Endodermal cell (in vitro differentiated cells): ENCODE results near the gene DAP. TPM values are rescaled to one million over a fixed set of nuclear protein-coding genes. Genes with fewer than 3 reads are reported as not detected.

Source experiments
- DNase-seq: peaks from one replicate; pipeline ENCODE4 v3.0.0-alpha.2; 2017
- H3K27ac ChIP-seq: 2 replicates; pipeline ENCODE4 v1.5.1; 2013; ENCODE audit warnings: mild to moderate bottlenecking, low read depth, low read length, moderate library complexity
- H3K27me3 ChIP-seq: 2 replicates; pipeline ENCODE4 v1.6.1; 2013; ENCODE audit warnings: mild to moderate bottlenecking, low read length, moderate library complexity; ENCODE audit not compliant: insufficient read depth, control insufficient read depth, poor library complexity, severe bottlenecking
- H3K36me3 ChIP-seq: 2 replicates; pipeline ENCODE4 v1.7.0; 2013; ENCODE audit warnings: mild to moderate bottlenecking, low read length, moderate library complexity; ENCODE audit not compliant: control insufficient read depth, insufficient read depth
- H3K4me1 ChIP-seq: one replicate; pipeline ENCODE4 v1.7.0; 2013; ENCODE audit warnings: low read length; ENCODE audit not compliant: control insufficient read depth, insufficient read depth
- H3K4me3 ChIP-seq: 2 replicates; pipeline ENCODE4 v1.5.1; 2013; ENCODE audit warnings: mild to moderate bottlenecking, low read length, moderate library complexity
- H3K9ac ChIP-seq: 2 replicates; pipeline ENCODE4 v1.6.1; 2013; ENCODE audit warnings: mild to moderate bottlenecking, low read length, moderate library complexity; ENCODE audit not compliant: poor library complexity, severe bottlenecking; ENCODE audit errors: extremely low read depth
- H3K9me3 ChIP-seq: 2 replicates; pipeline ENCODE4 v1.6.1; 2013; ENCODE audit warnings: mild to moderate bottlenecking, low read length, moderate library complexity; ENCODE audit not compliant: control insufficient read depth
- H3K27ac Mint-ChIP-seq: 2 replicates; pipeline ENCODE4 v1.8.0; 2020; ENCODE audit warnings: mixed read lengths
- H3K27me3 Mint-ChIP-seq: 2 replicates; pipeline ENCODE4 v1.8.0; 2021; ENCODE audit warnings: mild to moderate bottlenecking, mixed read lengths; ENCODE audit not compliant: insufficient read depth
- H3K36me3 Mint-ChIP-seq: 2 replicates; pipeline ENCODE4 v1.8.0; 2020; ENCODE audit warnings: low read depth, mixed read lengths
- H3K4me1 Mint-ChIP-seq: 2 replicates; pipeline ENCODE4 v1.8.0; 2020; ENCODE audit warnings: mixed read lengths
- H3K4me3 Mint-ChIP-seq: 2 replicates; pipeline ENCODE4 v1.8.0; 2020; ENCODE audit warnings: mild to moderate bottlenecking, moderate library complexity, mixed read lengths
- H3K9me3 Mint-ChIP-seq: 2 replicates; pipeline ENCODE4 v1.8.0; 2020; ENCODE audit warnings: mild to moderate bottlenecking, mixed read lengths
- CTCF ChIP-seq: fragments of 200-600 bp; sonication (generic); conservative IDR thresholded peaks from 2 replicates; pipeline ENCODE4 v1.5.0; 2021; ENCODE audit warnings: antibody characterized with exemption, mild to moderate bottlenecking
- WGBS, 2 experiments: methylation state at CpG; one replicate each; pipeline versions ENCODE4 v1.1.5 to v1.1.7; 2013; ENCODE audit warnings: missing lambda C conversion rate in 2 of 2, mixed read lengths in 1 of 2; ENCODE audit not compliant: insufficient coverage in 1 of 2, insufficient read length in 1 of 2; 5-methylcytosine and 5-hydroxymethylcytosine counted together
- total RNA-seq, 2 donors: library from RNA; stranded (reverse); fragmentation: NEBNext Ultra II Directional in 1 of 2; extraction: Animal tissue kit (Norgen Biotek cat#: 25700) in 1 of 2; gene quantifications; 2 replicates in 1 of 2; 3 replicates in 1 of 2; pipeline ENCODE4 v1.2.1, GENCODE V29; 2021

DAP gene
- total RNA-seq, 2 donors from 2014 or later = 77.7 to 106 TPM

- peak; percentile 66 for DNase-seq
- peaks cover 8% of the 10 kb centered on the region for H3K9me3 Mint-ChIP-seq
- H3K4me1 Mint-ChIP-seq = peaks cover 7% of the 10 kb centered on the region
- H3K9ac ChIP-seq = no peak overlapping the region
- H3K9me3 ChIP-seq = peaks cover 8% of the 10 kb centered on the region
- H3K4me3 ChIP-seq = no peak overlapping the region
- H3K36me3 ChIP-seq = no peaks in the 10 kb centered on the region
- H3K27ac ChIP-seq = no peak overlapping the region
- TF ChIP-seq CTCF = peak; percentile 40
- peaks cover 6% of the 10 kb centered on the region for H3K27me3 ChIP-seq
- 63 to 67% methylated on average over 7 to 9 of the region's 9 CpGs for WGBS, 2 experiments
- no peak overlapping the region for H3K4me3 Mint-ChIP-seq
- H3K36me3 Mint-ChIP-seq = no peaks in the 10 kb centered on the region
- H3K27ac Mint-ChIP-seq = no peak overlapping the region
- H3K4me1 ChIP-seq = no peaks in the 10 kb centered on the region
- no peaks in the 10 kb centered on the region for H3K27me3 Mint-ChIP-seq
These were observed 41.1 kb upstream of the DAP start for GRCh38 chr5:10801931-10802666.

GRCh38 chr5:10800852-10801251 is 39.8 kb upstream of the DAP start:
- no peak for DNase-seq
- H3K9me3 Mint-ChIP-seq = peaks cover 4% of the 10 kb centered on the region
- peaks cover 6% of the 10 kb centered on the region for H3K9me3 ChIP-seq
- no peak for TF ChIP-seq CTCF
- no peaks in the 10 kb centered on the region for H3K36me3 ChIP-seq
- H3K27ac Mint-ChIP-seq = no peak overlapping the region
- no peaks in the 10 kb centered on the region for H3K27me3 Mint-ChIP-seq
- 92 to 100% methylated on average over 3 of the region's 3 CpGs for WGBS, 2 experiments
- peaks cover 7% of the 10 kb centered on the region for H3K4me1 Mint-ChIP-seq
- no peaks in the 10 kb centered on the region for H3K36me3 Mint-ChIP-seq
- no peak overlapping the region for H3K9ac ChIP-seq
- peaks cover 6% of the 10 kb centered on the region for H3K27me3 ChIP-seq
- H3K4me3 Mint-ChIP-seq = no peak overlapping the region
- H3K4me3 ChIP-seq = no peak overlapping the region
- H3K4me1 ChIP-seq = no peaks in the 10 kb centered on the region
- no peak overlapping the region for H3K27ac ChIP-seq

- Mint-ChIP-seq H3K27me3 (no peaks in the 10 kb centered on the region), H3K9me3 (no peaks in the 10 kb centered on the region), H3K36me3 (no peaks in the 10 kb centered on the region), H3K4me3 (no peak overlapping the region), H3K4me1 (peaks cover 6% of the 10 kb centered on the region), H3K27ac (no peak overlapping the region)
- Histone ChIP-seq H3K4me3 (no peak overlapping the region), H3K27me3 (peaks cover 6% of the 10 kb centered on the region), H3K4me1 (no peaks in the 10 kb centered on the region), H3K36me3 (no peaks in the 10 kb centered on the region), H3K9ac (no peak overlapping the region), H3K9me3 (no peaks in the 10 kb centered on the region), H3K27ac (no peak overlapping the region)
- no peak for TF ChIP-seq CTCF
- no peak for DNase-seq
- 75 to 87% methylated on average over 3 of the region's 3 CpGs for WGBS, 2 experiments
These were observed 36.2 kb upstream of the DAP start for GRCh38 chr5:10797261-10797660.
